Esophagus squamous epithelium (tissue), 5 donors: Measurements from ENCODE around the gene DUSP15. TPM values are rescaled to one million over a fixed set of nuclear protein-coding genes. Genes with fewer than 3 reads are reported as not detected.

Source experiments
- DNase-seq: peaks from one replicate; lab custom pipeline; 2025; lab: John Stamatoyannopoulos, UW
- H3K27ac ChIP-seq, 4 donors: fragments of 200-600 bp; sonication (generic); one replicate each; pipeline ENCODE4 v1.5.1; 2016 to 2019; ENCODE audit warnings: mild to moderate bottlenecking in 1 of 4
- H3K27me3 ChIP-seq, 4 donors: fragments of 200-600 bp; sonication (generic); 1 replicate in 3 of 4; 2 replicates in 1 of 4; pipeline versions ENCODE4 v1.5.1 to v1.6.0; 2017 to 2021; ENCODE audit warnings: antibody characterized with exemption in 1 of 4
- H3K36me3 ChIP-seq, 3 donors: fragments of 200-600 bp; sonication (generic); one replicate each; pipeline ENCODE4 v1.5.1; 2016 to 2019
- H3K4me1 ChIP-seq, 3 donors: fragments of 200-600 bp; sonication (generic); one replicate each; pipeline ENCODE4 v1.5.1; 2017 to 2019
- H3K4me3 ChIP-seq, 4 donors: fragments of 200-600 bp; sonication (generic); 1 replicate in 3 of 4; 2 replicates in 1 of 4; pipeline ENCODE4 v1.5.1; 2016 to 2019; ENCODE audit warnings: mild to moderate bottlenecking in 2 of 4, moderate library complexity in 1 of 4
- H3K9me3 ChIP-seq, 3 donors: fragments of 200-600 bp; sonication (generic); one replicate each; pipeline ENCODE4 v1.5.1; 2016 to 2019
- CTCF ChIP-seq, 6 experiments: fragments of 450-650 bp in 4 of 6; fragments of 200-600 bp in 2 of 6; sonication (generic) in 2 of 6; IDR thresholded peaks; one replicate each; pipeline ENCODE4 v1.5.1; 2016 to 2019; ENCODE audit warnings: antibody characterized with exemption in 6 of 6, mild to moderate bottlenecking in 4 of 6, moderate library complexity in 4 of 6
- POLR2A ChIP-seq, 4 donors: fragments of 450-650 bp; IDR thresholded peaks; one replicate each; pipeline ENCODE4 v1.6.1; 2017; ENCODE audit warnings: antibody characterized with exemption in 4 of 4, mild to moderate bottlenecking in 4 of 4, moderate library complexity in 3 of 4
- WGBS, 2 donors: methylation state at CpG; one replicate each; pipeline ENCODE4 v1.1.5; 2018; 5-methylcytosine and 5-hydroxymethylcytosine counted together
- intact Hi-C: fragments of 100-400 bp; cut with DNase I; formaldehyde crosslinking; loops from one replicate; pipeline ENCODE4 v1.15.0; 2022
- total RNA-seq, 4 donors: library from RNA; depleted of rRNA; stranded (reverse); fragments of >200 nt; gene quantifications; one replicate each; pipeline ENCODE4 v1.1.0, GENCODE V29; 2016
- donor health status: DM: yes; HTN: yes; CAD: no.

DUSP15 gene
- total RNA-seq, 4 donors from 2014 or later: 0.32 to 0.44 (median 0.38) TPM

- TF ChIP-seq POLR2A (IDR thresholded peaks at IDR 0.05) (no peak), CTCF (IDR thresholded peaks at IDR 0.05) (no peak)
- Histone ChIP-seq H3K27me3 (no peaks in the 10 kb centered on the region), H3K4me3 (no peak overlapping the region), H3K36me3 (no peaks in the 10 kb centered on the region), H3K9me3 (no peaks in the 10 kb centered on the region), H3K4me1 (peaks cover 0 to 4% (median 0%) of the 10 kb centered on the region in 3 donors), H3K27ac (no peak overlapping the region)
- no peak for DNase-seq
- 72% methylated on average over 8 of the region's 8 CpGs for WGBS, 2 donors
- intact Hi-C loops: no loop called here
These were observed 20.3 kb upstream of the DUSP15 start for GRCh38 chr20:31890646-31891045.

- TF ChIP-seq POLR2A (IDR thresholded peaks at IDR 0.05) (no peak), CTCF (IDR thresholded peaks at IDR 0.05) (no peak)
- Histone ChIP-seq H3K9me3 (no peaks in the 10 kb centered on the region), H3K4me3 (no peak overlapping the region), H3K4me1 (peaks cover 0 to 13% (median 3%) of the 10 kb centered on the region in 3 donors), H3K27ac (no peak overlapping the region), H3K27me3 (no peaks in the 10 kb centered on the region), H3K36me3 (no peaks in the 10 kb centered on the region)
- intact Hi-C loops: no loop called here
- DNase-seq: no peak
These were observed 13.5 kb upstream of the DUSP15 start for GRCh38 chr20:31883829-31884228.

- Histone ChIP-seq H3K4me3 (no peak overlapping the region), H3K9me3 (no peaks in the 10 kb centered on the region), H3K36me3 (no peaks in the 10 kb centered on the region), H3K27ac (no peak overlapping the region), H3K27me3 (no peaks in the 10 kb centered on the region), H3K4me1 (peaks cover 0 to 13% (median 3%) of the 10 kb centered on the region in 3 donors)
- WGBS, 2 donors: 38 to 63% methylated on average over 1 to 5 of the region's 5 CpGs
- TF ChIP-seq CTCF (IDR thresholded peaks at IDR 0.05) (no peak), POLR2A (IDR thresholded peaks at IDR 0.05) (no peak)
- intact Hi-C loops: no loop called here
- no peak for DNase-seq
These were observed 11.6 kb upstream of the DUSP15 start for GRCh38 chr20:31881945-31882344.

- TF ChIP-seq CTCF (IDR thresholded peaks at IDR 0.05) (peak in 2 of 6 experiments; percentile 7 to 21), POLR2A (IDR thresholded peaks at IDR 0.05) (peak in 1 of 4 donors; percentile 32)
- intact Hi-C loops: no loop called here
- H3K4me3 ChIP-seq: peak overlapping the region; percentile 44 to 77 (median 56)
- H3K27me3 ChIP-seq: no peaks in the 10 kb centered on the region
- H3K27ac ChIP-seq: peak overlapping the region; percentile 61 to 83 (median 80)
- peak; percentile 73 for DNase-seq
- WGBS, 2 donors: 9 to 12% methylated on average over 21 to 25 of the region's 45 CpGs
- H3K36me3 ChIP-seq: no peaks in the 10 kb centered on the region
- H3K9me3 ChIP-seq: no peaks in the 10 kb centered on the region
- H3K4me1 ChIP-seq: peaks cover 0 to 13% (median 3%) of the 10 kb centered on the region in 3 donors
These were observed 9.0 kb upstream of the DUSP15 start for GRCh38 chr20:31879143-31879987.

- H3K36me3 ChIP-seq: no peaks in the 10 kb centered on the region
- H3K27ac ChIP-seq: no peak overlapping the region
- no peak overlapping the region for H3K4me3 ChIP-seq
- no peak for DNase-seq
- H3K27me3 ChIP-seq: peaks cover 0 to 3% (median 0%) of the 10 kb centered on the region in 4 donors
- H3K9me3 ChIP-seq: no peaks in the 10 kb centered on the region
- TF ChIP-seq CTCF (IDR thresholded peaks at IDR 0.05) (no peak), POLR2A (IDR thresholded peaks at IDR 0.05) (no peak)
- peaks cover 0 to 13% (median 3%) of the 10 kb centered on the region in 3 donors for H3K4me1 ChIP-seq
- intact Hi-C loops: no loop called here
These were observed 7.4 kb upstream of the DUSP15 start for GRCh38 chr20:31877684-31878083.
